GM21515 (cell line): Measurements from ENCODE around the gene PIAS2.
"Not testable (repeated sequence)": the region's sequence is repeated elsewhere in the genome, so short reads cannot be mapped to it uniquely, and the experiment has no call there.

ENCODE experiments used
- ATAC-seq: cut with Tn5 transposase; IDR thresholded peaks from one replicate; pipeline ENCODE4 v1.9.1; 2021; ENCODE audit not compliant: unreplicated experiment

The PIAS2 gene

DNA sequence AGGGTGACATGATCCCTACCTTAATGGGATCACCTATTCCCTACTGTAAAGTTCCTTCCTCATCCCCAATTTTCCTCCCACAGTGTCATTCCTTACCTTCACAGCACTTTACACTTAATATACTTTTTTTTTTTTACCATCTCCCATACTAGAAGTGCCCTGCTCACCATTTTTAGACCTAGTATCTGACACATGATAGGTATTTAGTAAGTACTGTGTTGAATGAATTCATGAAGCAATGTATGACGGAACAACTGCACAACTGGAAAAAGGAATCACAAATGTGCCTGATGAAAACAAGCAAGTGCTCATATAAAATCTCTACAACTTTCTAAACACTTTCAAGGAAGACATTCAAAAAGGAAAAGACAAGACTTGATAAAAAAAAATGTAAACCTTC lies 83.4 kb downstream of the PIAS2 start:
- no peak for ATAC-seq

DNA sequence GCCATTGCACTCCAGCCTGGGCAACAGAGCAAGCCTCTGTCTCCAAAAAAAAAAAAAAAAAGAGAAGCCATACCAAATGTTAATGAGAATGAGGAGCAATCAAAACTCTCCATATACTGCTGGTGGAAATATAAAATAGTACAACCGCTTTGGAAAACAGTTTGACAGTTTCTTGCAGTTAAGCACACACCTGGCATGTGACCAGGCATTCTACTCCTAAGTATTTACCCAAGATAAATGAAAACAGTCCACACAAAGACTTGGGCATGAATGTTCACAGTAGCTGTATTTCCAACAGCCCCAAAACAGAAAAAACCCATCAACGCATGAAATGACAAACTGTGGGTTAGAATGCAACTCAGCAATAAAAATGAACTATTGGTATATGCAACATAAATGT lies 84.5 kb downstream of the PIAS2 start:
- no peak for ATAC-seq

GRCh38 chr18:46832422-46832821 lies 84.9 kb downstream of the PIAS2 start:
- ATAC-seq: not testable (repeated sequence)

GRCh38 chr18:46831434-46831833 lies 85.9 kb downstream of the PIAS2 start:
- ATAC-seq: no peak

DNA sequence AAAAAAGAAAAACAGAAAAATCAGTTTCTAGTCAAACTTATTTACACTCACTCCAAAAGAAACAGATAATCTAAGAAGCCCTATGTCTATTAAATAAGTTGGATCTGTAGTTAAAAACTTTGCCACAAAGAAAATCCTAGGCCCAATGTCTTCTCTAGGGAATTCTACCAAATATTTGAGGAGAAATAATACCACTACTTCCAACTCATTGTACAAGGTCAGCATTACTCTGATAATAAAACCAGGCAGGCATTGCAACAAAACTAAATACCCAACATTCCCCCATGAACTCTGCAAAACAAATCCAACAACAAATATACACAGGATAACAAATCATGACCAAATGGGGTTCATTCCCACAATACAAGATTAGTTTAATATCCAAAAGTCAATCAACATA lies 86.7 kb downstream of the PIAS2 start:
- ATAC-seq: no peak

GRCh38 chr18:46829947-46830346 lies 87.4 kb downstream of the PIAS2 start:
- ATAC-seq: no peak

GRCh38 chr18:46829531-46829930 lies 87.8 kb downstream of the PIAS2 start:
- no peak for ATAC-seq

- ATAC-seq: no peak
These were observed 95.2 kb downstream of the PIAS2 start for GRCh38 chr18:46821856-46822711.

- no peak for ATAC-seq
These were observed 96.4 kb downstream of the PIAS2 start for GRCh38 chr18:46820863-46821262.

DNA sequence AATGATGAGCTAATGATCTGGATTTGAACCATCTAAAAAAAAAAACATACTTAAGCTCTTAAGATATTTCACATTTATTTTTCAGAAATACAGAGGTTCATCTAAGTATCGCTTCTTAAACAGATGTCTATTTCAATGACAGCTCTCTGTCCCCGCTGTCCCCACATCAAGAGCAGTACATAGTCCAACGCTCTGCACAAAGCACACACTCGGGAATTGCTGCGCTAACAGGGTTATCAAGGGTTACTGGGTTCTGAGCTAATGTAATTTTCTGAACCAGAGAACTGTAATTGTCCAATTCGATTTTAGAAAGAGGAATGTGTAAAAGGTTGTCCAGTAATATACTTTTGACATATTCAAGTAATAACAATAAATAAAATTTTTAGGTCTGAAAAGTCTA lies 101.6 kb downstream of the PIAS2 start:
- ATAC-seq: no peak

DNA sequence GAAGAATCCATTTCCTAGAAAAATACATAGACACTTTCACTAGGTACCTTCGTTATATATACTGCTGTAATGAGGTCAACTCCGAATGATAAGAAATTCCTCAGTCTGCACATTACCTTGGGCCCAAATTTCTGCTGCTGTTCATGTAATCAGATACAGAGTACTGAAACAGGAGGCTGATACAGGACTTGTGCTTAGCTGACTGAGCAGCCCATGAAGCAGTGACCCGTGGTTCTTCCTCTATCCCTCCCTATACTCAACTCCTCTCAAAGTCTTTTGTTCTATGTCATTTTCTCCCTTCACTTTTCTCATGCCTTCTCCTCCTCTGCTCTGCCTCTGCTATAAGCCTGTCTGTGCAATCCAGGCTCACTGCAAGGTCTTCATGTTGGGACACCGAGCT lies 102.9 kb downstream of the PIAS2 start:
- ATAC-seq: no peak

- ATAC-seq: no peak
These were observed 105.0 kb downstream of the PIAS2 start for GRCh38 chr18:46812311-46812710.

DNA sequence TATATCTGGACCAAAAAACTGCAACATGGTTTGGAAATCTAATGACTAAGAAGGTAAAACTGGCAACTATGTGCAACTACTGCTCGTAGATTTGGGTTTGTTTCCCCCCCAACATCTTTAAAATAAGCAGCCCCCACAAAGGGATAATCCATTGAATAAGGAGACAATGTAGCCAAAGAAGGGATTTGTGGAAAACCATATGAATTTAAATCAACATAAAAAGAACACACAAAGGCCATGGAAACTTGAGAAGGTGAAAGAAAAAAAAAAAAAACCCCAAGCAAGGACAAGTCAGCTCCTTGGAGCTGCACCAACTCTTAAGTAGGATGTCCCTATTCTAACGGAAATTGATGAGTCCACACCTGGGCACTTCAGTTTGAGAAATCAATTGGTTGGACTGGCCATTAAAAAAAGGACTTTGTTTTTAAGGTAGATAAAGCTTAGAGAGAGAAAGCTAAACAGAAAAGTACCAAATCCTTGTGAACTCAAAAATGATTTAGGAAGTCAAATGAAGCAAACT lies 106.8 kb downstream of the PIAS2 start:
- no peak for ATAC-seq

DNA sequence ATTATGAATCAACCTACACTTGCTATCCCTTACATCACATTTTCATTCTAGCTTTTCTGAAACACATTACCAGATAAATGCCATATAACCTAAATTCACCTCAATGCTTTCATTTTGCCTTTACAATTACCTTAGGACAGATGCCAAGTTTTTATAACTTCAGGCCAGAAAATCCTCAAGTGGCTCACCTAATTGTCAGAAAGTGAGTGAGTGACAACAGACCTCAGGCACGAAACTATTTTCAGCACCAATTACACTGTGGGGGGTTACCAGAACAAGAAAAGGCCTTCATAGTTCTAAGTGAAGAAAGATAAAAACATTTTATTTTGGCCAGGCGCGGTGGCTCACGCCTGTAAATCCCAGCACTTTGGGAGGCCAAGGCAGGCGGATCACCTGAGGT lies 108.2 kb downstream of the PIAS2 start:
- no peak for ATAC-seq

GRCh38 chr18:46795945-46796344 lies 121.4 kb downstream of the PIAS2 start:
- ATAC-seq: not testable (repeated sequence)

GRCh38 chr18:46794607-46795006 lies 122.7 kb downstream of the PIAS2 start:
- no peak for ATAC-seq

DNA sequence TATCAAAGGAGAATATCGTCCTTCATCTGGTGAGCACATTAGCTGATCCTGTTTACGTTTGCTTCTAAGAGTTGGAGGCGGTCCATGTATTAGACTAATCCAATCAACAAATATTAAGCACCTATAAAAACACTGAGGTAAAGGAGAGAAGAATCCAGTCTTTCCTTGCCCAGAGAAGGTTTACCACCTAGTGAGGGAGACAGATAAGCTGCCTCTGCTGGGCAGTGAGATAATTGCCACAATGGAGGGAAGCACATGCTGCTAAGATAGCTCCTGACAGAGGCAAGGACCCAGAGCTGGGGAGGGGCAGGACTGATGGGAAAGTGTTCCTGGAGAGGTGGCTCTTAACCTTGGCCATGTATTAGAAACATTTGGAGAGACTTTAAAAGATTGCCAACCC lies 123.7 kb downstream of the PIAS2 start:
- ATAC-seq: no peak

GRCh38 chr18:46789088-46789487 lies 128.2 kb downstream of the PIAS2 start:
- ATAC-seq: no peak

DNA sequence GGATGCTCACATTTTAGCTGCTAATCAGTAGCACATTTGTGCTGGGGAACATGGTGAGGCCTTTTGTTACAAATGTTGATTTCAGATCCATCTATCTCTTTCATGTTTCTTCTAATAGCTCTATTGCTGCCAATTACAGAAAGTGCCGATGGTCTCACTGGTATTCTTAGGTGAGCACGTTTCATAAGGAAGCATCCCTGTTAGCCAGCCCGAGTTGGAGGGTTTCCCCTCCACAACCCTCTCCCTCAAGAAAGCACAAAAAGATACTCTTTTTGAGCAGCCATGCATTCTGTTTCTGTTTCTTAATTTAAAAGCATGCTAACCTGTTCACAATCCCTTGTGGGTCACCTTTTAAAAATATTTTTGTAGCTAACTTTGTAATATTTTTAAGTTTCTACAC lies 129.6 kb downstream of the PIAS2 start:
- ATAC-seq: no peak

DNA sequence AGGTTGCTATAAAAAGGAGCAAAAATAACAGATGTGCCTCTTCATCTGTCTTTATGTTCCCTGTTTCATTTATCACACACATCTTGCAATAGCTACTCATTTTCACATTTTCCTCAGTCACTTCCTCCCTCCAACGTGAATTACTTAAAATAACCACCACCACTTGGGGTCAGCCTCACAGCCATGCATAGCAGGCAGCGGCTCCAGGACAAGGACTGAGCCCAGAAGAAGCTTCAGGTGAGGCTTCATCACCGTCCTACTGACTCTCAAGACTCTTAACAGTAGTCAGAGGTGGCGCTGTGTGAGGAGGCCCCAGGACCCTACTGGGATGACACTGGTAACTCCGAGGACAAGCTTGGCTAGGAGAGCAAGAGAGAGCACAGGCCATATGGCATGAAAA lies 144.9 kb downstream of the PIAS2 start:
- no peak for ATAC-seq

- no peak for ATAC-seq
These were observed 146.2 kb downstream of the PIAS2 start for GRCh38 chr18:46771141-46771540.

DNA sequence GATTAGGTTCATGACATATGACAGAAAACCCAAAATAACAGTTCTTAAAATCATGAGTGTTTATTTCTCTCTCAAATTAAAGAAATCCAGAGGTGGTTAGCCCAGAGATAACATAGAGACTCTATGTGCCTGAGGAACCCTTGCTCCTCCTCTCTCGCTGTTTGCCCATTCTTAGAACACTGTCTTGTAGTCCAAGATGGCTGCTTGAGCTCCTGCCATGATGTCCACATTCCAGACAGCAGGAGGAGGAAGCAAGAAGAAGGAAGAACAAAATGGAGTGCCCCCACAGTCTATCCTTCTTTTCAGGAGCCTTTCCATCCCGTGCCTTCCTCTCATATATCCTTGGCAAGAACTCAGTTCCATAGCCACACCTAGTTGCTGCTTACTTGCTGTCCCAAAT lies 146.6 kb downstream of the PIAS2 start:
- no peak for ATAC-seq
